GM18520 (cell line): ENCODE measurements around the gene NMT2.

ENCODE experiments used
- ATAC-seq: cut with Tn5 transposase; IDR thresholded peaks from one replicate; pipeline ENCODE4 v1.9.1; 2021; ENCODE audit not compliant: unreplicated experiment

The NMT2 gene

GRCh38 chr10:15141136-15142054 is 27.1 kb downstream of the NMT2 start:
- peak; percentile 71 for ATAC-seq

- no peak for ATAC-seq
Measured at GRCh38 chr10:15140698-15141097, 27.8 kb downstream of the NMT2 start.

- ATAC-seq = no peak
Measured at GRCh38 chr10:15137636-15138035, 30.9 kb downstream of the NMT2 start.

GRCh38 chr10:15137036-15137359 is 31.5 kb downstream of the NMT2 start:
- no peak for ATAC-seq

- no peak for ATAC-seq
Measured at GRCh38 chr10:15136129-15137035, 32.1 kb downstream of the NMT2 start.

GRCh38 chr10:15131330-15131729 is 37.2 kb downstream of the NMT2 start:
- no peak for ATAC-seq

GRCh38 chr10:15124908-15125307 is 43.6 kb downstream of the NMT2 start:
- no peak for ATAC-seq

- ATAC-seq = no peak
Measured at GRCh38 chr10:15124190-15124589, 44.3 kb downstream of the NMT2 start.

GRCh38 chr10:15123749-15124184 is 44.7 kb downstream of the NMT2 start:
- ATAC-seq = no peak

GRCh38 chr10:15122477-15123030 is 45.9 kb downstream of the NMT2 start:
- peak; percentile 95 for ATAC-seq

- no peak for ATAC-seq
Measured at GRCh38 chr10:15121707-15122106, 46.8 kb downstream of the NMT2 start.

- no peak for ATAC-seq
Measured at GRCh38 chr10:15120523-15120922, 48.0 kb downstream of the NMT2 start.

- ATAC-seq = no peak
Measured at GRCh38 chr10:15118615-15119014, 49.9 kb downstream of the NMT2 start.

GRCh38 chr10:15116225-15116624 is 52.3 kb downstream of the NMT2 start:
- no peak for ATAC-seq

GRCh38 chr10:15113766-15114165 is 54.7 kb downstream of the NMT2 start:
- no peak for ATAC-seq

GRCh38 chr10:15112657-15113056 is 55.8 kb downstream of the NMT2 start:
- ATAC-seq = no peak

GRCh38 chr10:15106352-15107013 is 62.0 kb downstream of the NMT2 start:
- no peak for ATAC-seq

GRCh38 chr10:15103513-15103912 is 65.0 kb downstream of the NMT2 start:
- ATAC-seq = no peak

- ATAC-seq = no peak
Measured at GRCh38 chr10:15099886-15100285, 68.6 kb downstream of the NMT2 start.

- peak; percentile 80 for ATAC-seq
Measured at GRCh38 chr10:15097011-15097812, 71.3 kb downstream of the NMT2 start, which contains the start of gene RPP38. Gene RPP38, plus strand, starts transcription at chr10:15097355. Its CDS starts 5,960 bp downstream, at chr10:15103315.
